ENCODE data around the gene ST3GAL4. TPM values are rescaled to one million over a fixed set of nuclear protein-coding genes. Genes with fewer than 3 reads are reported as not detected.

The ST3GAL4 gene
- total RNA-seq, 2 experiments from 2014 or later = 14.3 to 18.8 TPM

- ChIA-PET POLR2A (interaction anchor here (1.8 kb wide), 1 partner anchor 30 kb away, joined by 4 read pairs; no protein-coding TSS in a partner anchor), CTCF (ENCODE audit: unreplicated experiment) (no interaction called here)
- Histone ChIP-seq H3K4me1 (ENCODE audit: insufficient read depth, low read length, poor library complexity, severe bottlenecking) (no peaks in the 10 kb centered on the region), H3K27ac (ENCODE audit: low read depth, low read length, poor library complexity, severe bottlenecking) (no peak overlapping the region), H3K36me3 (ENCODE audit: insufficient read depth, low read length) (no peaks in the 10 kb centered on the region), H2AFZ (ENCODE audit: low read length) (no peak overlapping the region), H3K9me2 (ENCODE audit: insufficient read depth, low read length) (no peaks in the 10 kb centered on the region), H3K4me2 (ENCODE audit: low read length) (no peak overlapping the region), H4K20me1 (ENCODE audit: insufficient read depth, low read length) (no peaks in the 10 kb centered on the region), H3K4me3 (ENCODE audit: low read depth, low read length, poor library complexity, severe bottlenecking) (no peak overlapping the region), H3K79me2 (ENCODE audit: insufficient read depth, low read depth, low read length) (no peaks in the 10 kb centered on the region), H3K9me3 (ENCODE audit: low read length) (peaks cover 9% of the 10 kb centered on the region)
- no peak for DNase-seq (ENCODE audit: low spot score)
- intact Hi-C loops (cut with micrococcal nuclease; ENCODE audit: unreplicated experiment) = no loop called here
- TF ChIP-seq CTCF (conservative IDR thresholded peaks at IDR 0.05; ENCODE audit: low read length) = no peak
- TF ChIP-seq EZH2phosphoT487 (IDR thresholded peaks at IDR 0.05; ENCODE audit: borderline replicate concordance, low read depth, low read length) = no peak
- no TSS peak for BruUV-seq (replicated peaks)
Observed at GRCh38 chr11:126450198-126450597, 94.7 kb downstream of the ST3GAL4 start.

- ChIA-PET POLR2A (no interaction called here), CTCF (ENCODE audit: unreplicated experiment) (no interaction called here)
- BruUV-seq (replicated peaks) = no TSS peak
- no peak overlapping the region for H3K27ac ChIP-seq (ENCODE audit: low read depth, low read length, poor library complexity, severe bottlenecking)
- no peak overlapping the region for H2AFZ ChIP-seq (ENCODE audit: low read length)
- peaks cover 9% of the 10 kb centered on the region for H3K9me3 ChIP-seq (ENCODE audit: low read length)
- H3K9me2 ChIP-seq (ENCODE audit: insufficient read depth, low read length) = no peaks in the 10 kb centered on the region
- no peak for DNase-seq (ENCODE audit: low spot score)
- intact Hi-C loops (cut with micrococcal nuclease; ENCODE audit: unreplicated experiment) = no loop called here
- no peak overlapping the region for H3K4me3 ChIP-seq (ENCODE audit: low read depth, low read length, poor library complexity, severe bottlenecking)
- H3K4me2 ChIP-seq (ENCODE audit: low read length) = no peak overlapping the region
- no peaks in the 10 kb centered on the region for H3K36me3 ChIP-seq (ENCODE audit: insufficient read depth, low read length)
- no peaks in the 10 kb centered on the region for H3K79me2 ChIP-seq (ENCODE audit: insufficient read depth, low read depth, low read length)
- no peak for TF ChIP-seq CTCF (conservative IDR thresholded peaks at IDR 0.05; ENCODE audit: low read length)
- TF ChIP-seq EZH2phosphoT487 (IDR thresholded peaks at IDR 0.05; ENCODE audit: borderline replicate concordance, low read depth, low read length) = no peak
- H3K4me1 ChIP-seq (ENCODE audit: insufficient read depth, low read length, poor library complexity, severe bottlenecking) = no peaks in the 10 kb centered on the region
- H4K20me1 ChIP-seq (ENCODE audit: insufficient read depth, low read length) = no peaks in the 10 kb centered on the region
Observed at GRCh38 chr11:126450806-126451205, 95.3 kb downstream of the ST3GAL4 start.

GRCh38 chr11:126451211-126451802, 95.8 kb downstream of the ST3GAL4 start:
- no peak overlapping the region for H3K4me3 ChIP-seq (ENCODE audit: low read depth, low read length, poor library complexity, severe bottlenecking)
- POLR2A ChIA-PET = no interaction called here
- H2AFZ ChIP-seq (ENCODE audit: low read length) = no peak overlapping the region
- H3K4me2 ChIP-seq (ENCODE audit: low read length) = no peak overlapping the region
- intact Hi-C loops (cut with micrococcal nuclease; ENCODE audit: unreplicated experiment) = no loop called here
- no peak for DNase-seq (ENCODE audit: low spot score)
- CTCF ChIA-PET (ENCODE audit: unreplicated experiment) = no interaction called here
- TF ChIP-seq EZH2phosphoT487 (IDR thresholded peaks at IDR 0.05; ENCODE audit: borderline replicate concordance, low read depth, low read length) (no peak), CTCF (conservative IDR thresholded peaks at IDR 0.05; ENCODE audit: low read length) (no peak)
- no peak overlapping the region for H3K27ac ChIP-seq (ENCODE audit: low read depth, low read length, poor library complexity, severe bottlenecking)
- H3K79me2 ChIP-seq (ENCODE audit: insufficient read depth, low read depth, low read length) = no peaks in the 10 kb centered on the region
- no peaks in the 10 kb centered on the region for H3K4me1 ChIP-seq (ENCODE audit: insufficient read depth, low read length, poor library complexity, severe bottlenecking)
- no peaks in the 10 kb centered on the region for H3K9me2 ChIP-seq (ENCODE audit: insufficient read depth, low read length)
- H3K9me3 ChIP-seq (ENCODE audit: low read length) = peaks cover 9% of the 10 kb centered on the region
- no peaks in the 10 kb centered on the region for H3K36me3 ChIP-seq (ENCODE audit: insufficient read depth, low read length)
- no TSS peak for BruUV-seq (replicated peaks)
- no peaks in the 10 kb centered on the region for H4K20me1 ChIP-seq (ENCODE audit: insufficient read depth, low read length)

Data from OCI-LY7 (cell line).